ENCODE results near the gene SRRM3. TPM values are rescaled to one million over a fixed set of nuclear protein-coding genes. Genes with fewer than 3 reads are reported as not detected.

Gene SRRM3
- total and polyA plus RNA-seq, 9 of the 15 experiments (the other 6 are each of a cell fraction or from before 2014, with no cell fraction given): 0.04 to 0.91 (median 0.46) TPM; not detected in 2

- FAIRE-seq (no peak), DNase-seq (ENCODE audit: extremely low read depth in 1 of 4, low spot score in 3 of 4) (no peak), ATAC-seq (0 out of 3 replicates have a peak, but pooled peaks have one; percentile 15)
- TF ChIP-seq OTX1 (CRISPR knock-in tag; IDR thresholded peaks at IDR 0.05) (no peak), HNRNPLL (IDR thresholded peaks at IDR 0.05; ENCODE audit: low read depth, low read length, poor library complexity, severe bottlenecking) (no peak), HDAC2 (IDR thresholded peaks at IDR 0.05) (no peak), EWSR1 (IDR thresholded peaks at IDR 0.05; ENCODE audit: borderline replicate concordance, low read depth, partially characterized antibody) (no peak), MYNN (IDR thresholded peaks at IDR 0.05) (no peak), MYNN (CRISPR knock-in tag; IDR thresholded peaks at IDR 0.05) (no peak), ZNF780A (CRISPR knock-in tag; IDR thresholded peaks at IDR 0.05) (no peak), E2F4 (CRISPR knock-in tag; IDR thresholded peaks at IDR 0.05; ENCODE audit: low read depth) (no peak), ARID3A (IDR thresholded peaks at IDR 0.05; ENCODE audit: borderline replicate concordance, low read depth, low read length) (no peak)
- peaks cover 41 to 60% of the 10 kb centered on the region in 2 experiments; a peak in 4 of 5 replicates for H3K27me3 ChIP-seq (ENCODE audit: control insufficient read depth in 2 of 2, insufficient read depth in 2 of 2, low read length in 2 of 2)
- H4K20me1 ChIP-seq (replicated peaks; ENCODE audit: control insufficient read depth, insufficient read depth, low read length): no peaks in the 10 kb centered on the region; the same call in 1 of the 2 replicates
- in situ Hi-C loops (cut with MboI) (no loop called here), intact Hi-C loops (cut with micrococcal nuclease) (no loop called here)
- WGBS (ENCODE audit: insufficient coverage, low coverage, missing lambda C conversion rate): 34% methylated on average over 6 of the region's 25 CpGs
- ChIA-PET POLR2A (no interaction called here), CTCF (ENCODE audit: low intra/inter-chr PET ratio) (interaction anchor here (1.7 kb wide), 1 partner anchor 34 kb away, joined by 4 read pairs; no protein-coding TSS in a partner anchor)
- H3K79me2 ChIP-seq (ENCODE audit: control insufficient read depth, insufficient read depth, low read length): no peaks in the 10 kb centered on the region
- no peak overlapping the region for H3K4me2 ChIP-seq (ENCODE audit: insufficient read depth, low read length)
- BruUV-seq (replicated peaks): no TSS peak
- no peaks in the 10 kb centered on the region for H3K9me3 ChIP-seq (replicated peaks; ENCODE audit: control insufficient read depth, insufficient read depth, low read depth, low read length)
- no peak overlapping the region for H3K9ac ChIP-seq (ENCODE audit: insufficient read depth in 1 of 2, low read depth in 2 of 2, low read length in 2 of 2)
- no peaks in the 10 kb centered on the region for H3K9me1 ChIP-seq (ENCODE audit: control insufficient read depth, insufficient read depth, low read length)
- peaks cover 0 to 31% of the 10 kb centered on the region in 2 experiments; a peak in 3 of 5 replicates for H3K4me1 ChIP-seq (replicated peaks in 1 of 2; ENCODE audit: control insufficient read depth in 2 of 2, insufficient read depth in 2 of 2, low read length in 2 of 2)
- H2AFZ ChIP-seq (ENCODE audit: low read depth, low read length): no peak overlapping the region
- H3K36me3 ChIP-seq (ENCODE audit: control insufficient read depth, insufficient read depth, low read length): no peaks in the 10 kb centered on the region
- H3K4me3 ChIP-seq: no peak overlapping the region
- no peak overlapping the region for H3K27ac ChIP-seq (ENCODE audit: extremely low read depth, low read depth, low read length)
Measured at GRCh38 chr7:76280408-76280807, 78.7 kb downstream of the SRRM3 start.

All from K562 (cell line).